ENCODE measurements around the gene PFDN6. TPM values are rescaled to one million over a fixed set of nuclear protein-coding genes. Genes with fewer than 3 reads are reported as not detected.

The PFDN6 gene
- total RNA-seq, 1 donor from 2014 or later = 54.9 TPM

Small RNA genes lying within 50 kb of the gene (microRNA-seq; reads per million reads assigned to microRNA genes)
- not detected for gene MIR6834
- gene MIR6873 = not detected

Other genes starting within 250 kb of the PFDN6 start
- gene HLA-DPA1, start 216.0 kb upstream of the PFDN6 start, total RNA-seq = 1.8 and 3.4 TPM in 2 replicates
- gene HLA-DPB1, start 213.6 kb upstream of the PFDN6 start, total RNA-seq = 18.7 and 20.4 TPM in 2 replicates
- gene COL11A2, start 97.1 kb upstream of the PFDN6 start, total RNA-seq = 4.2 and 5.9 TPM in 2 replicates
- gene RXRB, start 88.9 kb upstream of the PFDN6 start, total RNA-seq = 31.8 and 33.1 TPM in 2 replicates
- gene SLC39A7, start 88.7 kb upstream of the PFDN6 start, total RNA-seq = 95.7 and 103 TPM in 2 replicates
- 3.3 and 4.4 TPM in 2 replicates for gene HSD17B8, start 84.9 kb upstream of the PFDN6 start, total RNA-seq
- gene RING1, start 81.1 kb upstream of the PFDN6 start, total RNA-seq = 61.2 and 61.7 TPM in 2 replicates
- 53.2 and 57.3 TPM in 2 replicates for gene VPS52, start 17.7 kb upstream of the PFDN6 start, total RNA-seq
- gene RPS18, start 17.5 kb upstream of the PFDN6 start, total RNA-seq = 2,299 and 2,407 TPM in 2 replicates
- 2.0 and 2.8 TPM in 2 replicates for gene B3GALT4, start 12.5 kb upstream of the PFDN6 start, total RNA-seq
- gene WDR46, start 362 bp upstream of the PFDN6 start, total RNA-seq = 54.5 and 60.6 TPM in 2 replicates
- gene RGL2, start 9.3 kb downstream of the PFDN6 start, total RNA-seq = 51.9 and 56.0 TPM in 2 replicates
- 15.4 and 16.2 TPM in 2 replicates for gene TAPBP, start 24.5 kb downstream of the PFDN6 start, total RNA-seq
- gene ZBTB22, start 28.1 kb downstream of the PFDN6 start, total RNA-seq = 23.0 and 23.4 TPM in 2 replicates
- gene DAXX, start 33.4 kb downstream of the PFDN6 start, total RNA-seq = 85.0 and 88.2 TPM in 2 replicates
- gene KIFC1, start 102.2 kb downstream of the PFDN6 start, total RNA-seq = 123 and 124 TPM in 2 replicates
- gene PHF1, start 121.4 kb downstream of the PFDN6 start, total RNA-seq = 63.5 and 70.5 TPM in 2 replicates
- 319 and 326 TPM in 2 replicates for gene CUTA, start 128.5 kb downstream of the PFDN6 start, total RNA-seq
- gene SYNGAP1, start 130.5 kb downstream of the PFDN6 start, total RNA-seq = 72.4 and 73.5 TPM in 2 replicates
- 18.4 and 21.1 TPM in 2 replicates for gene ZBTB9, start 165.0 kb downstream of the PFDN6 start, total RNA-seq